K562 (cell line): Measurements from ENCODE around the gene TARBP1. TPM values are rescaled to one million over a fixed set of nuclear protein-coding genes. Genes with fewer than 3 reads are reported as not detected.

Source experiments
- ATF2 ChIP-seq: sonication (generic); formaldehyde crosslinking; IDR thresholded peaks from 2 replicates; pipeline ENCODE4 v1.8.1; 2022; ENCODE audit warnings: missing genetic modification reagents
- FOXK1 ChIP-seq: sonication (generic); formaldehyde crosslinking; IDR thresholded peaks from 2 replicates; pipeline ENCODE4 v1.8.0; 2022; ENCODE audit warnings: missing genetic modification reagents, mild to moderate bottlenecking, borderline replicate concordance
- NCOA6 ChIP-seq: fragments of 450-650 bp; IDR thresholded peaks from 2 replicates; pipeline ENCODE4 v1.6.1; 2017; ENCODE audit warnings: mild to moderate bottlenecking
- PKNOX1 ChIP-seq: fragments of 450-650 bp; IDR thresholded peaks from 2 replicates; pipeline ENCODE4 v1.6.1; 2016
- POLR3A ChIP-seq: IDR thresholded peaks from 2 replicates; pipeline ENCODE4 v1.6.1; 2011; ENCODE audit warnings: borderline replicate concordance, mild to moderate bottlenecking, moderate library complexity; ENCODE audit not compliant: insufficient read length, insufficient read depth; ENCODE audit errors: extremely low read depth
- RERE ChIP-seq: sonication (generic); formaldehyde crosslinking; IDR thresholded peaks from 2 replicates; pipeline ENCODE4 v1.8.0; 2023; ENCODE audit warnings: missing genetic modification reagents, mild to moderate bottlenecking, borderline replicate concordance
- REST ChIP-seq, 2 experiments: fragments of 450-650 bp; formaldehyde crosslinking in 1 of 2; IDR thresholded peaks; 2 replicates each; pipeline versions ENCODE4 v1.4.0 to v1.6.1; 2014 to 2020; ENCODE audit warnings: mild to moderate bottlenecking in 2 of 2, borderline replicate concordance in 1 of 2, low read depth in 1 of 2
- TEAD2 ChIP-seq: fragments of 450-650 bp; IDR thresholded peaks from 2 replicates; pipeline ENCODE4 v1.6.1; 2016; ENCODE audit warnings: missing genetic modification characterization, control low read depth, missing compliant biosample characterization
- polyA plus RNA-seq, 8 experiments: library from polyadenylated mRNA; depleted of rRNA in 4 of 8; stranded (reverse) in 5 of 8; unstranded in 3 of 8; fragments of >200 nt; fragmentation: Nextera tagmentation in 2 of 8; fragmentation: Illumina TruSeq in 1 of 8; extraction: Ambion mirVana in 2 of 8; extraction: Trizol in 1 of 8; gene quantifications; 2 replicates each; pipeline versions ENCODE4 v1.2.1 to v1.2.3, GENCODE V29; 2011 to 2014; ENCODE audit warnings: inconsistent platforms in 1 of 8, missing spikeins in 1 of 8
- total RNA-seq, 7 experiments: library from RNA; depleted of rRNA in 6 of 7; stranded (reverse); fragments of >200 nt in 6 of 7; fragmentation: Illumina TruSeq in 2 of 7; extraction: Trizol in 2 of 7; gene quantifications; 2 replicates each; pipeline versions ENCODE4 v1.2.1 to v1.2.3, GENCODE V29; 2011 to 2021; ENCODE audit warnings: low replicate concordance in 1 of 7

Gene TARBP1
- total and polyA plus RNA-seq, 9 of the 15 experiments (the other 6 are each of a cell fraction or from before 2014, with no cell fraction given), result 8.8 to 48.0 (median 22.9) TPM

GRCh38 chr1:234486858-234487840, 8.2 kb upstream of the TARBP1 start (continued):
- TF ChIP-seq REST (IDR thresholded peaks at IDR 0.05; ENCODE audit: borderline replicate concordance), result peak; percentile 77
- no peak for TF ChIP-seq REST (CRISPR knock-in tag; IDR thresholded peaks at IDR 0.05; ENCODE audit: low read depth)
- no peak for TF ChIP-seq FOXK1 (CRISPR knock-in tag)
- TF ChIP-seq RERE (CRISPR knock-in tag), result no peak
- TF ChIP-seq ATF2, result no peak
- no peak for TF ChIP-seq NCOA6
- 0 out of 2 replicates have a peak, but pooled peaks have one; percentile 29 for TF ChIP-seq TEAD2 (tag)
- TF ChIP-seq PKNOX1, result no peak
- no peak for TF ChIP-seq POLR3A
